ENCODE results near the gene EFEMP2. TPM values are rescaled to one million over a fixed set of nuclear protein-coding genes. Genes with fewer than 3 reads are reported as not detected.
A peak's percentile ranks its signal among the peaks of the same experiment; 100 is the strongest.

The EFEMP2 gene
- total RNA-seq (2014; rRNA removed; shearing (Covaris generic)): 4.5 and 9.4 TPM in 2 replicates
- 7.4 and 8.0 TPM in 2 replicates for polyA plus RNA-seq (2016; fragmentation: Nextera tagmentation; extraction: Ambion mirVana)
- long read RNA-seq, partial matches to known transcripts: 0 of 5 reads
- long read RNA-seq, other reads (novel, unspliced or antisense): 2 of 5 reads

DNA sequence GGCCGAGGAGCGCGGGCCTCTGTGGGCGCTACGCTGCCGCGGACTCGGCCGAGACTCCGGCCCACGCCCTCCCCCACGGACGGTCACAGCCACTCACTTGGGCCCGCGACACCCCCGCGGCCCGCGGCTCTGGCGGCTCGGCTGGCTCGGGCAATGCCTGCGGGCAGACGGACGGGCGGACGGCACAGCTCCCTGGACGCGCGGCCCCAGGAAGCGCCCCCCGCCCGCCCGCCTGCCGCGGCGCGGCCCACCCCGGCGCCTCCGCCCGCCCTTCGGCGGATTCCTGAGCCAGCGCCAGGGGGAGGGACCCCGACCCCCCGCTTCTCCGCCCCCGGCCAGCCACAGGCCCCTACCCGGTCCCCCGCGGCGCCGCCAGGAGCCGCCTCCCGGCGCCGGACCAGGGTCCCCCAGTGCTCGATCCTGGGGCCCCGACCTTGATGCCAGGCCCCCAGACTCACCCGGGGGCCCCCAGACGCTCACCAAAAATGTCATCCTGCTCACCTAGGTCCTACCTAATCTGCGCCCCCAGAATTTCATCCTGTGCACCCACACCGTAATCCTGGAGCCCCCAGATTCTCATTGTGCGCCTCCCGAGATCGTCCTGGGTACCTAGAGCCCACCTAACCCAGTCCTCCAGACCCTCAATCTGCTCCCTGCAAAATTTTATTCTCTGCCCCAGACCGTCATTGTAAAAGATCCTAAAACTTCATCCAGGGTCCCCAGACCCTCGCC lies at the start of gene EFEMP2:
EFEMP2 (minus strand) TSS at position 215 of the 732 bp plus-strand sequence. CDS start 446 bp downstream, outside the sequence.
- ATAC-seq: peak; percentile 9
- Histone ChIP-seq H4K20me1 (replicated peaks; ENCODE audit: insufficient read depth) (no peaks in the 10 kb centered on the region; the same call in 1 of the 2 replicates), H3K4me1 (ENCODE audit: insufficient read depth) (no peaks in the 10 kb centered on the region; the same call in 1 of the 2 replicates), H3F3A (replicated peaks; ENCODE audit: low read depth) (no peaks in the 10 kb centered on the region; the same call in 1 of the 2 replicates), H3K9me2 (ENCODE audit: insufficient read depth) (no peaks in the 10 kb centered on the region), H3K4me3 (peak within 1 kb of the TSS; percentile 83), H3K79me2 (replicated peaks; ENCODE audit: insufficient read depth) (no peaks in the 10 kb centered on the region), H2AFZ (peak within 1 kb of the TSS; percentile 98), H3K27ac (ENCODE audit: low read depth) (no peak within 1 kb of the TSS), H3K36me3 (ENCODE audit: insufficient read depth) (no peaks in the 10 kb centered on the region), H3K4me2 (peak within 1 kb of the TSS; percentile 99), H3K27me3 (ENCODE audit: insufficient read depth) (peaks cover 29% of the 10 kb centered on the region)
- Mint-ChIP-seq H3K4me3 (peak within 1 kb of the TSS; percentile 75), H3K9me3 (no peaks in the 10 kb centered on the region; the same call in 2 of the 3 replicates), H3K27ac (no peak within 1 kb of the TSS), H3K36me3 (ENCODE audit: low read depth) (no peaks in the 10 kb centered on the region), H3K27me3 (ENCODE audit: insufficient read depth, low read depth, poor library complexity) (peaks cover 46% of the 10 kb centered on the region), H3K4me1 (peaks cover 3% of the 10 kb centered on the region; the same call in 2 of the 3 replicates)
- no peak for DNase-seq (ENCODE audit: low spot score)
- TF ChIP-seq, protein P1, sequence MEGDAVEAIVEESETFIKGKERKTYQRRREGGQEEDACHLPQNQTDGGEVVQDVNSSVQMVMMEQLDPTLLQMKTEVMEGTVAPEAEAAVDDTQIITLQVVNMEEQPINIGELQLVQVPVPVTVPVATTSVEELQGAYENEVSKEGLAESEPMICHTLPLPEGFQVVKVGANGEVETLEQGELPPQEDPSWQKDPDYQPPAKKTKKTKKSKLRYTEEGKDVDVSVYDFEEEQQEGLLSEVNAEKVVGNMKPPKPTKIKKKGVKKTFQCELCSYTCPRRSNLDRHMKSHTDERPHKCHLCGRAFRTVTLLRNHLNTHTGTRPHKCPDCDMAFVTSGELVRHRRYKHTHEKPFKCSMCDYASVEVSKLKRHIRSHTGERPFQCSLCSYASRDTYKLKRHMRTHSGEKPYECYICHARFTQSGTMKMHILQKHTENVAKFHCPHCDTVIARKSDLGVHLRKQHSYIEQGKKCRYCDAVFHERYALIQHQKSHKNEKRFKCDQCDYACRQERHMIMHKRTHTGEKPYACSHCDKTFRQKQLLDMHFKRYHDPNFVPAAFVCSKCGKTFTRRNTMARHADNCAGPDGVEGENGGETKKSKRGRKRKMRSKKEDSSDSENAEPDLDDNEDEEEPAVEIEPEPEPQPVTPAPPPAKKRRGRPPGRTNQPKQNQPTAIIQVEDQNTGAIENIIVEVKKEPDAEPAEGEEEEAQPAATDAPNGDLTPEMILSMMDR (conservative IDR thresholded peaks at IDR 0.05; ENCODE audit: low read depth in 2 of 2): no peak
- no peak for TF ChIP-seq CREB1 (CRISPR knock-in tag; IDR thresholded peaks at IDR 0.05; ENCODE audit: low read depth)
- TF ChIP-seq ZNF114 (CRISPR knock-in tag; IDR thresholded peaks at IDR 0.05): no peak
- peak; percentile 63 for TF ChIP-seq EZH2 (IDR thresholded peaks at IDR 0.05; ENCODE audit: low read depth, unreplicated experiment)

DNA sequence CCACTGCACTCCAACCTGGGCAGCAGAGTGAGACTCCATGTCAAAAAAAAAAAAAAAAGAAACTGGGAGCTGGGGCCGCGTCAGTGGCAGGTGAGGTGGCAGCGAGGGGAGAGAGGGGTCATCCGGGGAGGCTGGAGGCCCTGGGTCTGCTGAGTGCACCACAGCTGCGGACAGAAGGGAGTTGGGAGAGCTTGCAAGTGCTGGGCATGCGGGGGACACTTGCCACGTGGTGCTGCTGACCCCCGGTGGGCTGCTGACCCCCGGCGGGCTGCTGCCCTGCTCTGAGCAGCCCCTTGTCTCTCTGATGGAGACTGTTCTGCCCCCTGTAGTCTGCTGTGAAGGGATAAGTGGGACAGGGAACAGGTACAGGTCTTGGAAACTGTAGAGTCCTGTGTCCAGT lies 49.3 kb upstream of the EFEMP2 start:
- H3K4me3 Mint-ChIP-seq: peak overlapping the region; percentile 7; the same call in 1 of the 3 replicates

More for the DNA sequence above, 49.3 kb upstream of the EFEMP2 start:
- H3K27ac Mint-ChIP-seq: no peak overlapping the region
- Histone ChIP-seq H3K27ac (ENCODE audit: low read depth) (no peak overlapping the region), H3K9me2 (ENCODE audit: insufficient read depth) (no peaks in the 10 kb centered on the region), H2AFZ (no peak overlapping the region), H3F3A (replicated peaks; ENCODE audit: low read depth) (0 out of 2 replicates have a peak, but pooled peaks cover 4% of the 10 kb centered on the region), H3K27me3 (ENCODE audit: insufficient read depth) (no peaks in the 10 kb centered on the region), H3K4me1 (ENCODE audit: insufficient read depth) (peaks cover 5% of the 10 kb centered on the region; the same call in 1 of the 2 replicates), H3K4me2 (no peak overlapping the region), H3K36me3 (ENCODE audit: insufficient read depth) (no peaks in the 10 kb centered on the region; the same call in 1 of the 2 replicates), H3K79me2 (replicated peaks; ENCODE audit: insufficient read depth) (peaks cover 7% of the 10 kb centered on the region), H3K4me3 (no peak overlapping the region), H4K20me1 (replicated peaks; ENCODE audit: insufficient read depth) (no peaks in the 10 kb centered on the region)
- TF ChIP-seq, protein P2, sequence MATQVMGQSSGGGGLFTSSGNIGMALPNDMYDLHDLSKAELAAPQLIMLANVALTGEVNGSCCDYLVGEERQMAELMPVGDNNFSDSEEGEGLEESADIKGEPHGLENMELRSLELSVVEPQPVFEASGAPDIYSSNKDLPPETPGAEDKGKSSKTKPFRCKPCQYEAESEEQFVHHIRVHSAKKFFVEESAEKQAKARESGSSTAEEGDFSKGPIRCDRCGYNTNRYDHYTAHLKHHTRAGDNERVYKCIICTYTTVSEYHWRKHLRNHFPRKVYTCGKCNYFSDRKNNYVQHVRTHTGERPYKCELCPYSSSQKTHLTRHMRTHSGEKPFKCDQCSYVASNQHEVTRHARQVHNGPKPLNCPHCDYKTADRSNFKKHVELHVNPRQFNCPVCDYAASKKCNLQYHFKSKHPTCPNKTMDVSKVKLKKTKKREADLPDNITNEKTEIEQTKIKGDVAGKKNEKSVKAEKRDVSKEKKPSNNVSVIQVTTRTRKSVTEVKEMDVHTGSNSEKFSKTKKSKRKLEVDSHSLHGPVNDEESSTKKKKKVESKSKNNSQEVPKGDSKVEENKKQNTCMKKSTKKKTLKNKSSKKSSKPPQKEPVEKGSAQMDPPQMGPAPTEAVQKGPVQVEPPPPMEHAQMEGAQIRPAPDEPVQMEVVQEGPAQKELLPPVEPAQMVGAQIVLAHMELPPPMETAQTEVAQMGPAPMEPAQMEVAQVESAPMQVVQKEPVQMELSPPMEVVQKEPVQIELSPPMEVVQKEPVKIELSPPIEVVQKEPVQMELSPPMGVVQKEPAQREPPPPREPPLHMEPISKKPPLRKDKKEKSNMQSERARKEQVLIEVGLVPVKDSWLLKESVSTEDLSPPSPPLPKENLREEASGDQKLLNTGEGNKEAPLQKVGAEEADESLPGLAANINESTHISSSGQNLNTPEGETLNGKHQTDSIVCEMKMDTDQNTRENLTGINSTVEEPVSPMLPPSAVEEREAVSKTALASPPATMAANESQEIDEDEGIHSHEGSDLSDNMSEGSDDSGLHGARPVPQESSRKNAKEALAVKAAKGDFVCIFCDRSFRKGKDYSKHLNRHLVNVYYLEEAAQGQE (IDR thresholded peaks at IDR 0.05; ENCODE audit: unreplicated experiment): no peak
- TF ChIP-seq, protein P3, sequence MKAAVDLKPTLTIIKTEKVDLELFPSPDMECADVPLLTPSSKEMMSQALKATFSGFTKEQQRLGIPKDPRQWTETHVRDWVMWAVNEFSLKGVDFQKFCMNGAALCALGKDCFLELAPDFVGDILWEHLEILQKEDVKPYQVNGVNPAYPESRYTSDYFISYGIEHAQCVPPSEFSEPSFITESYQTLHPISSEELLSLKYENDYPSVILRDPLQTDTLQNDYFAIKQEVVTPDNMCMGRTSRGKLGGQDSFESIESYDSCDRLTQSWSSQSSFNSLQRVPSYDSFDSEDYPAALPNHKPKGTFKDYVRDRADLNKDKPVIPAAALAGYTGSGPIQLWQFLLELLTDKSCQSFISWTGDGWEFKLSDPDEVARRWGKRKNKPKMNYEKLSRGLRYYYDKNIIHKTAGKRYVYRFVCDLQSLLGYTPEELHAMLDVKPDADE (IDR thresholded peaks at IDR 0.05): no peak
- TF ChIP-seq JUNB (IDR thresholded peaks at IDR 0.05; ENCODE audit: unreplicated experiment) (no peak), STAT1 (IDR thresholded peaks at IDR 0.05; ENCODE audit: unreplicated experiment) (no peak), CREB1 (CRISPR knock-in tag; IDR thresholded peaks at IDR 0.05; ENCODE audit: low read depth) (no peak), NANOG (IDR thresholded peaks at IDR 0.05; ENCODE audit: borderline replicate concordance) (no peak), EZH2 (IDR thresholded peaks at IDR 0.05; ENCODE audit: low read depth, unreplicated experiment) (no peak), POLR2AphosphoS5 (IDR thresholded peaks at IDR 0.05; ENCODE audit: low read depth) (no peak)
- TF ChIP-seq, protein P1 (conservative IDR thresholded peaks at IDR 0.05; ENCODE audit: low read depth in 2 of 2): no peak
- peaks cover 12% of the 10 kb centered on the region for H3K27me3 Mint-ChIP-seq (ENCODE audit: insufficient read depth, low read depth, poor library complexity)
- DNase-seq (ENCODE audit: low spot score) (no peak), ATAC-seq (no peak)
- H3K9me3 Mint-ChIP-seq: no peaks in the 10 kb centered on the region
- H3K4me1 Mint-ChIP-seq: no peaks in the 10 kb centered on the region; the same call in 2 of the 3 replicates
- H3K36me3 Mint-ChIP-seq (ENCODE audit: low read depth): peaks cover 18% of the 10 kb centered on the region

Measured in GM23338 (cell line).